ENCODE data around the gene PLCXD1.

DNA sequence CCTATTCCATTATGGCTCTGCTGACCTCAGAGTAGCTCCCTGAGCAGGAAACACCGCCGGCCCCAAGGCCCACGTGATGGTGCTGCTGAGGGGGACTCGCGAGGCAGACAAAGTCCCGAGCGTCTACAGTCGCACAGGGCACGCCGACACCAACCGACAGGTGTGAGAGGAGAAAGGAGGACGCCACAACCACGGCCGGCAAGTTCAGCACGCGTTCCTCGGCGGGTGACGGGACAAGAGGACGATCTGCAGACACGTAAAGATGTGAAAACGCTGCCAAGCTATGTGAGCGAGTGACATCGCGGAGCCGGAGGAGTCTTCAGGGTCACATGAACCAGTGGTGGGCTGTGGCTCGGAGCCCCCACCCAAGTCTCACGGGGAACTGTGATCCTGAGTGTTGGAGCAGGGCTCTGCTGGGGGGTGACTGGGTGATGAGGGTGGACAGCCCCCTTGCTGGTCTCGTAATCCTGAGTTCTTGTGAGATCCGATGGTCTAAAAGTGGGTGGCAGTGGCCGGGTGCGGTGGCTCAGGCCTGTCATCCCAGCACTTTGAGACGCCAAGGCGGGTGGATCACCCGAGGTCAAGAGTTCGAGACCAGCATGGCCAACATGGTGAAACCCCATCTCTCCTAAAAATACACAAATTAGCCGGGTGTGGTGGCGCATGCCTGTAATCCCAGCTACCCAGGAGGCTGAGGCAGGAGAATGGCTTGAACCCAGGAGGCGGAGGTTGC, 71.6 kb downstream of the PLCXD1 start:
- TF ChIP-seq CTCF (IDR thresholded peaks at IDR 0.05): no peak
- TF ChIP-seq POLR2A (IDR thresholded peaks at IDR 0.05): no peak

Data from ovary (tissue), 3 donors.